GM18519 (cell line): ENCODE results near the gene AARS2.

ENCODE experiments used
- ATAC-seq: cut with Tn5 transposase; IDR thresholded peaks from one replicate; pipeline ENCODE4 v1.9.1; 2021; ENCODE audit warnings: mild to moderate bottlenecking, moderate library complexity; ENCODE audit not compliant: unreplicated experiment, low FRiP score

The AARS2 gene

GRCh38 chr6:44264154-44265006, 48.8 kb downstream of the AARS2 start:
- ATAC-seq: no peak

GRCh38 chr6:44263354-44264100, 49.6 kb downstream of the AARS2 start:
- no peak for ATAC-seq

- no peak for ATAC-seq
These were observed 50.4 kb downstream of the AARS2 start for GRCh38 chr6:44262467-44263353.

- ATAC-seq: no peak
These were observed 51.6 kb downstream of the AARS2 start for GRCh38 chr6:44261581-44261980.

GRCh38 chr6:44260451-44261297, 52.5 kb downstream of the AARS2 start:
- no peak for ATAC-seq

- ATAC-seq: no peak
These were observed 53.1 kb downstream of the AARS2 start for GRCh38 chr6:44260011-44260410.

- no peak for ATAC-seq
These were observed 54.2 kb downstream of the AARS2 start for GRCh38 chr6:44258921-44259320.

- ATAC-seq: no peak
These were observed 54.8 kb downstream of the AARS2 start for GRCh38 chr6:44258325-44258863.

- ATAC-seq: peak; percentile 9
These were observed 55.3 kb downstream of the AARS2 start for GRCh38 chr6:44257753-44258324.

- peak; percentile 30 for ATAC-seq
These were observed 56.0 kb downstream of the AARS2 start, which contains the start of gene SLC35B2 for GRCh38 chr6:44257025-44257752. SLC35B2 (minus strand) TSS chr6:44257528; CDS start chr6:44257410, 118 bp downstream.

- ATAC-seq: no peak
These were observed 56.4 kb downstream of the AARS2 start for GRCh38 chr6:44256775-44257024.

GRCh38 chr6:44255871-44256774, 57.0 kb downstream of the AARS2 start:
- ATAC-seq: no peak

GRCh38 chr6:44255105-44255808, 57.9 kb downstream of the AARS2 start:
- ATAC-seq: no peak

- ATAC-seq: no peak
These were observed 58.7 kb downstream of the AARS2 start for GRCh38 chr6:44254191-44255104.

- ATAC-seq: no peak
These were observed 59.6 kb downstream of the AARS2 start for GRCh38 chr6:44253307-44254101.
